ENCODE results near the gene ANK3. TPM values are rescaled to one million over a fixed set of nuclear protein-coding genes. Genes with fewer than 3 reads are reported as not detected.

The ANK3 gene
- total RNA-seq, 2 experiments from 2014 or later, result 60.5 to 61.9 TPM

DNA sequence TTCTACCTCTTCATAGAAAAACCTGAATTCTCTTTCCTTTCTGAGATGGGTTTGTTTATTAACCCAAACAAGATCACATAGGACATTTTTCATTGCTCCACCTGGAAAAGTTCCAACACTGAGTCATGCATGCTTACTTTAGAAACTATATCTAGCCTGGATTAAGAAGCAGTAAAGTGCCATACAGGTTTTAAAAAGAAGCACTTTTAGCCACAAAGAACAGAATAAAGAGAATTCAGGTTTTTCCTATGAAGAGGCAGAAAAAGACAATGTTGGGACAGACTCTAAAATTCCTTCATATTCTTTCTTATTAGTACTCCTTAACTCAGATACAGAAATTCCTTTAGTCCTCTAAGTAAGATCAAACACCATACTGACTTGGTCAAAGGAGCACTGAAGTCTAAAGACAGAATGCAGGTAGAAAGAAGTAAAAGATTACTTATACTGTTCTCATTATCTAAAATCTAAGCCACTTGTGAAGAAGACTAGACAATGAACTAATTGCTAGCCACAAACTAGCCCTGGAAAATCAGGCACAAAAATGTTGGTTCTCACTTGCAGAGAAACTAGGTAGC is 241.3 kb downstream of the ANK3 start:
- intact Hi-C loops (cut with DNase I, micrococcal nuclease), result no loop called here
- ATAC-seq (ENCODE audit: poor library complexity), result no peak
- peaks cover 69% of the 10 kb centered on the region for H3K36me3 Mint-ChIP-seq (ENCODE audit: low read depth)
- no peaks in the 10 kb centered on the region for H3K36me3 ChIP-seq (ENCODE audit: insufficient read depth, low read length)
- ChIA-PET CTCF (no interaction called here), POLR2A (no interaction called here)
- H3K4me1 Mint-ChIP-seq (ENCODE audit: low read depth), result no peaks in the 10 kb centered on the region
- no peak for DNase-seq
- H3K9me3 Mint-ChIP-seq, result peaks cover 2% of the 10 kb centered on the region
- no peak overlapping the region for H3K4me3 ChIP-seq (ENCODE audit: low read length)
- no peaks in the 10 kb centered on the region for H3K4me1 ChIP-seq (ENCODE audit: insufficient read depth, low read length)
- H3K27ac ChIP-seq (ENCODE audit: low read depth in 1 of 2, low read length in 2 of 2), result no peak overlapping the region
- H3K27me3 ChIP-seq (ENCODE audit: control insufficient read depth in 1 of 2, insufficient read depth in 2 of 2, low read length in 2 of 2), result no peaks in the 10 kb centered on the region
- no peak overlapping the region for H3K27ac Mint-ChIP-seq
- H3K27me3 Mint-ChIP-seq, result no peaks in the 10 kb centered on the region
- H3K9me3 ChIP-seq (ENCODE audit: control insufficient read depth in 1 of 2, insufficient read depth in 1 of 2, low read length in 2 of 2), result no peaks in the 10 kb centered on the region
- no peak overlapping the region for H3K4me3 Mint-ChIP-seq
- TF ChIP-seq, protein P1, sequence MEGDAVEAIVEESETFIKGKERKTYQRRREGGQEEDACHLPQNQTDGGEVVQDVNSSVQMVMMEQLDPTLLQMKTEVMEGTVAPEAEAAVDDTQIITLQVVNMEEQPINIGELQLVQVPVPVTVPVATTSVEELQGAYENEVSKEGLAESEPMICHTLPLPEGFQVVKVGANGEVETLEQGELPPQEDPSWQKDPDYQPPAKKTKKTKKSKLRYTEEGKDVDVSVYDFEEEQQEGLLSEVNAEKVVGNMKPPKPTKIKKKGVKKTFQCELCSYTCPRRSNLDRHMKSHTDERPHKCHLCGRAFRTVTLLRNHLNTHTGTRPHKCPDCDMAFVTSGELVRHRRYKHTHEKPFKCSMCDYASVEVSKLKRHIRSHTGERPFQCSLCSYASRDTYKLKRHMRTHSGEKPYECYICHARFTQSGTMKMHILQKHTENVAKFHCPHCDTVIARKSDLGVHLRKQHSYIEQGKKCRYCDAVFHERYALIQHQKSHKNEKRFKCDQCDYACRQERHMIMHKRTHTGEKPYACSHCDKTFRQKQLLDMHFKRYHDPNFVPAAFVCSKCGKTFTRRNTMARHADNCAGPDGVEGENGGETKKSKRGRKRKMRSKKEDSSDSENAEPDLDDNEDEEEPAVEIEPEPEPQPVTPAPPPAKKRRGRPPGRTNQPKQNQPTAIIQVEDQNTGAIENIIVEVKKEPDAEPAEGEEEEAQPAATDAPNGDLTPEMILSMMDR (IDR thresholded peaks at IDR 0.05), result no peak

- H3K4me3 Mint-ChIP-seq, result no peak overlapping the region
- Histone ChIP-seq H3K4me1 (ENCODE audit: insufficient read depth, low read length) (no peaks in the 10 kb centered on the region), H3K36me3 (ENCODE audit: insufficient read depth, low read length) (no peaks in the 10 kb centered on the region), H3K9me3 (ENCODE audit: control insufficient read depth in 1 of 2, insufficient read depth in 1 of 2, low read length in 2 of 2) (no peaks in the 10 kb centered on the region), H3K4me3 (ENCODE audit: low read length) (no peak overlapping the region), H3K27ac (ENCODE audit: low read depth in 1 of 2, low read length in 2 of 2) (no peak overlapping the region), H3K27me3 (ENCODE audit: control insufficient read depth in 1 of 2, insufficient read depth in 2 of 2, low read length in 2 of 2) (no peaks in the 10 kb centered on the region)
- no peak for DNase-seq
- intact Hi-C loops (cut with DNase I, micrococcal nuclease), result no loop called here
- peaks cover 66% of the 10 kb centered on the region for H3K36me3 Mint-ChIP-seq (ENCODE audit: low read depth)
- no peaks in the 10 kb centered on the region for H3K27me3 Mint-ChIP-seq
- TF ChIP-seq, protein P1 (IDR thresholded peaks at IDR 0.05), result no peak
- no peak overlapping the region for H3K27ac Mint-ChIP-seq
- ChIA-PET CTCF (no interaction called here), POLR2A (no interaction called here)
- no peak for ATAC-seq (ENCODE audit: poor library complexity)
- no peaks in the 10 kb centered on the region for H3K9me3 Mint-ChIP-seq
- no peaks in the 10 kb centered on the region for H3K4me1 Mint-ChIP-seq (ENCODE audit: low read depth)
Measured at GRCh38 chr10:60147576-60148265, 242.0 kb downstream of the ANK3 start.

- Histone ChIP-seq H3K27me3 (ENCODE audit: control insufficient read depth in 1 of 2, insufficient read depth in 2 of 2, low read length in 2 of 2) (no peaks in the 10 kb centered on the region), H3K27ac (ENCODE audit: low read depth in 1 of 2, low read length in 2 of 2) (no peak overlapping the region), H3K4me3 (ENCODE audit: low read length) (no peak overlapping the region), H3K4me1 (ENCODE audit: insufficient read depth, low read length) (no peaks in the 10 kb centered on the region), H3K36me3 (ENCODE audit: insufficient read depth, low read length) (no peaks in the 10 kb centered on the region), H3K9me3 (ENCODE audit: control insufficient read depth in 1 of 2, insufficient read depth in 1 of 2, low read length in 2 of 2) (no peaks in the 10 kb centered on the region)
- DNase-seq (no peak), ATAC-seq (ENCODE audit: poor library complexity) (no peak)
- POLR2A ChIA-PET, result no interaction called here
- TF ChIP-seq, protein P1 (IDR thresholded peaks at IDR 0.05), result no peak
- no peak overlapping the region for H3K4me3 Mint-ChIP-seq
- CTCF ChIA-PET, result no interaction called here
- no peaks in the 10 kb centered on the region for H3K9me3 Mint-ChIP-seq
- intact Hi-C loops (cut with DNase I, micrococcal nuclease), result no loop called here
- no peaks in the 10 kb centered on the region for H3K27me3 Mint-ChIP-seq
- peaks cover 63% of the 10 kb centered on the region for H3K36me3 Mint-ChIP-seq (ENCODE audit: low read depth)
- H3K4me1 Mint-ChIP-seq (ENCODE audit: low read depth), result no peaks in the 10 kb centered on the region
- no peak overlapping the region for H3K27ac Mint-ChIP-seq
Measured at GRCh38 chr10:60147025-60147424, 242.7 kb downstream of the ANK3 start.
